ENCODE results near the gene CCSER1. TPM values are rescaled to one million over a fixed set of nuclear protein-coding genes. Genes with fewer than 3 reads are reported as not detected.

Gene CCSER1
- not detected in 2 replicates for total RNA-seq (2012; rRNA removed)

- H3K27me3 ChIP-seq (ENCODE audit: control insufficient read depth, insufficient read depth, low read length), result peaks cover 28% of the 10 kb centered on the region
- H3K4me1 ChIP-seq (ENCODE audit: control insufficient read depth, insufficient read depth, low read length), result peaks cover 8% of the 10 kb centered on the region
- H3K9ac ChIP-seq (ENCODE audit: low read depth, low read length), result no peak within 1 kb of the TSS
- H3K4me2 ChIP-seq (ENCODE audit: low read length), result peak within 1 kb of the TSS; percentile 83
- peak within 1 kb of the TSS; percentile 66 for H3K4me3 ChIP-seq (ENCODE audit: low read length)
- H3K36me3 ChIP-seq (ENCODE audit: insufficient read depth, low read length), result no peaks in the 10 kb centered on the region
- H3K9me3 ChIP-seq (replicated peaks; ENCODE audit: low read length), result no peaks in the 10 kb centered on the region
Measured at GRCh38 chr4:90127223-90127705, at the start of gene CCSER1. Gene CCSER1 (plus strand): TSS chr4:90127394.

GRCh38 chr4:90078440-90078839, 48.8 kb upstream of the CCSER1 start:
- Histone ChIP-seq H3K36me3 (ENCODE audit: insufficient read depth, low read length) (no peaks in the 10 kb centered on the region), H3K4me3 (ENCODE audit: low read length) (no peak overlapping the region)

GRCh38 chr4:90080116-90080515, 47.1 kb upstream of the CCSER1 start:
- H3K36me3 ChIP-seq (ENCODE audit: insufficient read depth, low read length), result no peaks in the 10 kb centered on the region
- no peak overlapping the region for H3K4me2 ChIP-seq (ENCODE audit: low read length)
- H3K4me1 ChIP-seq (ENCODE audit: control insufficient read depth, insufficient read depth, low read length), result no peaks in the 10 kb centered on the region
- no peaks in the 10 kb centered on the region for H3K9me3 ChIP-seq (replicated peaks; ENCODE audit: low read length)
- no peaks in the 10 kb centered on the region for H3K27me3 ChIP-seq (ENCODE audit: control insufficient read depth, insufficient read depth, low read length)
- no peak overlapping the region for H3K9ac ChIP-seq (ENCODE audit: low read depth, low read length)
- H3K4me3 ChIP-seq (ENCODE audit: low read length), result no peak overlapping the region

More at GRCh38 chr4:90078440-90078839, 48.8 kb upstream of the CCSER1 start:
- Histone ChIP-seq H3K27me3 (ENCODE audit: control insufficient read depth, insufficient read depth, low read length) (no peaks in the 10 kb centered on the region), H3K4me1 (ENCODE audit: control insufficient read depth, insufficient read depth, low read length) (no peaks in the 10 kb centered on the region), H3K4me2 (ENCODE audit: low read length) (no peak overlapping the region), H3K9ac (ENCODE audit: low read depth, low read length) (no peak overlapping the region), H3K9me3 (replicated peaks; ENCODE audit: low read length) (no peaks in the 10 kb centered on the region)

- H3K4me2 ChIP-seq (ENCODE audit: low read length), result no peak overlapping the region
- no peaks in the 10 kb centered on the region for H3K9me3 ChIP-seq (replicated peaks; ENCODE audit: low read length)
- no peak overlapping the region for H3K4me3 ChIP-seq (ENCODE audit: low read length)
- H3K36me3 ChIP-seq (ENCODE audit: insufficient read depth, low read length), result no peaks in the 10 kb centered on the region
- no peaks in the 10 kb centered on the region for H3K27me3 ChIP-seq (ENCODE audit: control insufficient read depth, insufficient read depth, low read length)
- no peaks in the 10 kb centered on the region for H3K4me1 ChIP-seq (ENCODE audit: control insufficient read depth, insufficient read depth, low read length)
- no peak overlapping the region for H3K9ac ChIP-seq (ENCODE audit: low read depth, low read length)
Measured at GRCh38 chr4:90081432-90082144, 45.6 kb upstream of the CCSER1 start.

- Histone ChIP-seq H3K4me2 (ENCODE audit: low read length) (no peak overlapping the region), H3K27me3 (ENCODE audit: control insufficient read depth, insufficient read depth, low read length) (no peaks in the 10 kb centered on the region), H3K9ac (ENCODE audit: low read depth, low read length) (no peak overlapping the region), H3K4me1 (ENCODE audit: control insufficient read depth, insufficient read depth, low read length) (no peaks in the 10 kb centered on the region), H3K9me3 (replicated peaks; ENCODE audit: low read length) (no peaks in the 10 kb centered on the region), H3K4me3 (ENCODE audit: low read length) (no peak overlapping the region), H3K36me3 (ENCODE audit: insufficient read depth, low read length) (no peaks in the 10 kb centered on the region)
Measured at GRCh38 chr4:90082449-90082848, 44.7 kb upstream of the CCSER1 start.

DNA sequence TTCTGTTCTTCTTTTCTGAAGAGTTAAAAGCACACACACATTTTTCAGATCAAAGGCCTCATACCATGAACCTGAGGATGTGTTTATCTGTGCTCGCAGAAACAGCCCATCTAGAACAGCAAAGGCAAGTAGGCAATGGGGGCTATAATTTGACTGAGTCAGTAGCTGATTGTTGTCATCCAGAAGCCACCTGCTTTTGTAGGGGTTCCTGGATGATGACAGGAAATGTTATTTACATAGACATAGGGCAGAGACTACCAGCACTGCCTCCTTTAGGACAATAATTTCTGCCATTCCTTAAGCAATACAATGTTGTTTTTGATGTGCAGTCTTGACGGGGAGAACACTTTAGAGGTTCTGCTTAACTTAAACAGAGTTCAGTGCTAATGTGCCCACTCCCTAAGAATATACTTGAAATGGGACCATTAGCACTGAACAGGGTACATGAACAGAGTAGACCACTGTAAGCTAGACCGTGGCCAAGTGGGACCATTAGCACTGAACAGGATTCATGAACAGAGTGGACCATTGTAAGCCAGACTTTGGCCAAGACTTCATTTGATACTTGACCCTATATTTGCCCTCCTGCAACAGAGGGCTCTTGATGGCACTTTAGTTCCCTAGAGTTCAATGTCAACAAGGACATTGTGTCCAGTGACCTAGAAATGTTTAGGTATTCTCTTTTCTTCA, 42.8 kb upstream of the CCSER1 start:
- Histone ChIP-seq H3K36me3 (ENCODE audit: insufficient read depth, low read length) (no peaks in the 10 kb centered on the region), H3K4me2 (ENCODE audit: low read length) (no peak overlapping the region), H3K9me3 (replicated peaks; ENCODE audit: low read length) (no peaks in the 10 kb centered on the region), H3K9ac (ENCODE audit: low read depth, low read length) (no peak overlapping the region), H3K4me1 (ENCODE audit: control insufficient read depth, insufficient read depth, low read length) (no peaks in the 10 kb centered on the region), H3K4me3 (ENCODE audit: low read length) (no peak overlapping the region), H3K27me3 (ENCODE audit: control insufficient read depth, insufficient read depth, low read length) (no peaks in the 10 kb centered on the region)

DNA sequence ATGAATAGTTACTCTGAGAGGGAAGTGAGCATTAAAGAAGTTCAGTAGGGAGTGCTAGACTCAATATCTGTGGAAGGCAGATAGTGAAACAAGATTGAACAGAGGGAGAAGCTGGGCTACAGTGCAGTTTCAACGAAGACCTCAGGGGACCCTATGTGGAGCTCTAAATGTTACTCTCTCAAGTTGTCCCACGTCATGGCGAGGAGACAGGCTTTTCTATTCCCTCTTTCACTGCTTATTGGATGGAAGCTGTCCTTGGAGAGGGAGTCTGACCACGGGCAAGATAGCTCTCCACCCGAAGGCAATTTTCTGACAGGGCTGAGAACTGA, 42.3 kb upstream of the CCSER1 start:
- H3K4me3 ChIP-seq (ENCODE audit: low read length), result no peak overlapping the region
- H3K9me3 ChIP-seq (replicated peaks; ENCODE audit: low read length), result no peaks in the 10 kb centered on the region
- H3K9ac ChIP-seq (ENCODE audit: low read depth, low read length), result no peak overlapping the region

DNA sequence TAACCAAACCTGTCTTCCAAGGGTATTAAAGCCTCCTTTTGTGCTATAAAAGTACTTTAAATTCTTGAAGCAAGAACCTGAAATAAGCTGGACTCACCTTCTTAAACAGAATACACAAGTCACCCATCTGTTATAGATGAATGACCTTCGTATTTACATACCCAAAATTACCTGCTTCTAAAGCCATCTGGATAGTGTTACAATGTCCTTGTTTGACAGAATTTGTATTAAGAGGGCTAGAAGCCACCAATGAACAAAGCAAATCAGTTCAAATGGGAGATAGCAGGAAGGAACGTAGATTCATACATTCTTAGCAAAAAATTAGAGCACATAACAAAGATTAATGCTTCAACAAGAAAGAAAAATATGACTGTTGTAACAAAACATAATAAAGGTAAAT, 33.7 kb upstream of the CCSER1 start:
- Histone ChIP-seq H3K27me3 (ENCODE audit: control insufficient read depth, insufficient read depth, low read length) (no peaks in the 10 kb centered on the region), H3K4me1 (ENCODE audit: control insufficient read depth, insufficient read depth, low read length) (no peaks in the 10 kb centered on the region), H3K9me3 (replicated peaks; ENCODE audit: low read length) (no peaks in the 10 kb centered on the region), H3K4me3 (ENCODE audit: low read length) (no peak overlapping the region), H3K36me3 (ENCODE audit: insufficient read depth, low read length) (no peaks in the 10 kb centered on the region), H3K9ac (ENCODE audit: low read depth, low read length) (no peak overlapping the region), H3K4me2 (ENCODE audit: low read length) (no peak overlapping the region)

More for the DNA sequence above, 42.3 kb upstream of the CCSER1 start:
- no peaks in the 10 kb centered on the region for H3K27me3 ChIP-seq (ENCODE audit: control insufficient read depth, insufficient read depth, low read length)
- H3K36me3 ChIP-seq (ENCODE audit: insufficient read depth, low read length), result no peaks in the 10 kb centered on the region
- no peak overlapping the region for H3K4me2 ChIP-seq (ENCODE audit: low read length)
- H3K4me1 ChIP-seq (ENCODE audit: control insufficient read depth, insufficient read depth, low read length), result no peaks in the 10 kb centered on the region

DNA sequence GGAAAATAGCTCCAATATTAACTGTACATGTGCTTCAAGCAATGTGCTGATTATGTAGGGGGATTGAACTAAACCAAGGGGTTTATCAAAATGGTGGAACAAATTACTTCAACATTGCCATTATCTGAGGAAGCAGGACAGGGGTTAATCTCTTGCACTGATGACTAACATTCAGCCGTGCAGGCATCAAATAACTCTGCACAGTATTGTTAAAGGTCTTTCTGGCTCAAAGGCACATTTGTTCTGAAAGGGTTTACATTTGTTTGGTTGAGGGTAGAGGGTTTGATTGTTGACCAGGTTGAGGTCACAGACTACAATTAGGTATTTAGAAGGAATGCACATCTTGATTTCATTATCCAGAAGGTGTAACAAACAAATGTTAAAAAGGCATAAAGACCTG, 32.2 kb upstream of the CCSER1 start:
- no peak overlapping the region for H3K9ac ChIP-seq (ENCODE audit: low read depth, low read length)
- no peaks in the 10 kb centered on the region for H3K27me3 ChIP-seq (ENCODE audit: control insufficient read depth, insufficient read depth, low read length)
- H3K9me3 ChIP-seq (replicated peaks; ENCODE audit: low read length), result no peaks in the 10 kb centered on the region

DNA sequence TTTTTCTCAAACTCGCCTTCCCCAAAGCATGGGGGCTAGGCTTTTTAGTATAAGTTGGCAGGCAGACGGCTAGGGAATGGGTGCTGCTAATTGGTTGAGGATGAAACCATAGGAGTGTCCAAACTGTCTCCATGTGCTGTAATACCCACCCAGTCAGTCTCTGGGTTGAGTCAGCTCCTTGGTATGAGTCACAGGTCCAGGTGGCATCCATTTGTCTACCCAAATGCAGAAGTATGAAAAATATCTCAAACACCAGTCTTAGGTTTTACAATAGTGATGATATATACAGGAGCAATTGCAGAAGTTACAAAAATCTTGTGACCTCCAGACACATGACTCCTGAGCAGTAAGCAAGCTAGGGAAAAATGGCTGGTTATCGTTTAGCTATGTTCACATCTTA, 27.4 kb upstream of the CCSER1 start:
- no peak overlapping the region for H3K9ac ChIP-seq (ENCODE audit: low read depth, low read length)
- no peak overlapping the region for H3K4me3 ChIP-seq (ENCODE audit: low read length)
- H3K4me2 ChIP-seq (ENCODE audit: low read length), result no peak overlapping the region
- no peaks in the 10 kb centered on the region for H3K27me3 ChIP-seq (ENCODE audit: control insufficient read depth, insufficient read depth, low read length)
- H3K36me3 ChIP-seq (ENCODE audit: insufficient read depth, low read length), result no peaks in the 10 kb centered on the region
- no peaks in the 10 kb centered on the region for H3K9me3 ChIP-seq (replicated peaks; ENCODE audit: low read length)
- H3K4me1 ChIP-seq (ENCODE audit: control insufficient read depth, insufficient read depth, low read length), result no peaks in the 10 kb centered on the region

More for the DNA sequence above, 32.2 kb upstream of the CCSER1 start:
- H3K4me1 ChIP-seq (ENCODE audit: control insufficient read depth, insufficient read depth, low read length), result no peaks in the 10 kb centered on the region
- H3K4me2 ChIP-seq (ENCODE audit: low read length), result no peak overlapping the region
- H3K36me3 ChIP-seq (ENCODE audit: insufficient read depth, low read length), result no peaks in the 10 kb centered on the region
- no peak overlapping the region for H3K4me3 ChIP-seq (ENCODE audit: low read length)

DNA sequence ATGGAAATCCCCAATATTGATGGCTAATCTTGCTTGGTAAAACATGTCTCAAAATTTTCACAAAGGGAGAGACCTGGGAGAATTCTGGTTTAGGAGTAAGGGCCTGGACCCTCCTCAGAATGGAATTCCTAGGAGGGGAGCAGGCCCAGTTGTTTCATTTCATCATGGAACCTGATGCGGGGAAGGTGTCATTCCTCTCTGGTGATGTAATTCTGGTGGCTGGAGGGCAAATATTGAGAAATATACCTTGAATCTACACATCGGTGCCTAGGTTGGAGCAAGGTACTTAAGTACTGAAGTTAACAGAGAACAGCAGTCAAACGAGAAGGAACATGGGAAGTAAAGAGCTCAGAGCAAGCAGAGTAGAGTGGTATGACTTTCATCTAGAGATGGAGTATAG, 23.2 kb upstream of the CCSER1 start:
- Histone ChIP-seq H3K36me3 (ENCODE audit: insufficient read depth, low read length) (no peaks in the 10 kb centered on the region), H3K4me2 (ENCODE audit: low read length) (no peak overlapping the region), H3K4me3 (ENCODE audit: low read length) (no peak overlapping the region), H3K27me3 (ENCODE audit: control insufficient read depth, insufficient read depth, low read length) (no peaks in the 10 kb centered on the region), H3K9me3 (replicated peaks; ENCODE audit: low read length) (no peaks in the 10 kb centered on the region), H3K4me1 (ENCODE audit: control insufficient read depth, insufficient read depth, low read length) (no peaks in the 10 kb centered on the region), H3K9ac (ENCODE audit: low read depth, low read length) (no peak overlapping the region)

DNA sequence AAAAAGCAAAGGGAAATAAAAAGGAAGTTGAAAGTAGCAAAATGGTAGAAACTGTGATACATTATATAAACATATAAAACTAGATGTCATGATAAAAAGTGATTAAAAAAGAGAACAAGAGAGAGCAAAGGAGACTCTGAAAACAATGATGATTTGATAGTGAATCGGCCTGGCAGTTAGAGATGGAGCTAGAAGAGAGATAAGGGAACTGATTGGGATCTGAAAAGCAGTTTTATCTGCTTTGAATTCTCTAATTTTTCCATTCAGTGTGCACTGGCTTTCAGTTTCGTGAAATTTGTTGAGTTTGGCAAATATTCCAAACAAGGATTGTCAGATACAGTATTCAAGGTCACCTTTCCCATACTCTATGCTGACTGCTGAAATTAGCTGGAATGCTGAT, 21.9 kb upstream of the CCSER1 start:
- Histone ChIP-seq H3K9ac (ENCODE audit: low read depth, low read length) (no peak overlapping the region), H3K4me2 (ENCODE audit: low read length) (no peak overlapping the region), H3K27me3 (ENCODE audit: control insufficient read depth, insufficient read depth, low read length) (no peaks in the 10 kb centered on the region), H3K4me3 (ENCODE audit: low read length) (no peak overlapping the region), H3K4me1 (ENCODE audit: control insufficient read depth, insufficient read depth, low read length) (no peaks in the 10 kb centered on the region), H3K9me3 (replicated peaks; ENCODE audit: low read length) (no peaks in the 10 kb centered on the region), H3K36me3 (ENCODE audit: insufficient read depth, low read length) (no peaks in the 10 kb centered on the region)
